CD8-positive, alpha-beta memory T cell (primary cell): ENCODE measurements around the gene RPRD1A. TPM values are rescaled to one million over a fixed set of nuclear protein-coding genes. Genes with fewer than 3 reads are reported as not detected.
A peak's percentile ranks its signal among the peaks of the same experiment; 100 is the strongest.

Experiments used
- CTCF ChIA-PET: fragments of 350-600 bp; sonication (Branson Sonifier 250); formaldehyde crosslinking; loops from one replicate; lab custom pipeline; 2021; ENCODE audit warnings: antibody characterized with exemption; lab: Charles Lee
- POLR2A ChIA-PET: fragments of 350-600 bp; sonication (Branson Sonifier 250); formaldehyde crosslinking; loops from one replicate; lab custom pipeline; 2021; ENCODE audit warnings: antibody characterized with exemption; lab: Charles Lee
- DNase-seq, 5 donors: peaks; one replicate each; pipeline versions ENCODE4 v3.0.0 to v3.0.0-alpha.2; 2020 to 2022; ENCODE audit warnings: mixed read lengths in 1 of 5
- H3K27ac ChIP-seq: one replicate; pipeline ENCODE4 v1.7.0; 2013; ENCODE audit warnings: low read depth, mild to moderate bottlenecking, low read length, moderate library complexity
- H3K27me3 ChIP-seq: 2 replicates; pipeline ENCODE4 v1.7.0; 2013; ENCODE audit warnings: low read length, mild to moderate bottlenecking; ENCODE audit not compliant: insufficient read depth, poor library complexity, severe bottlenecking
- H3K36me3 ChIP-seq: 2 replicates; pipeline ENCODE4 v1.7.0; 2013; ENCODE audit warnings: mild to moderate bottlenecking, low read length, moderate library complexity; ENCODE audit not compliant: insufficient read depth
- H3K4me1 ChIP-seq: 2 replicates; pipeline ENCODE4 v1.7.0; 2013; ENCODE audit warnings: mild to moderate bottlenecking, low read length, moderate library complexity; ENCODE audit not compliant: insufficient read depth
- H3K4me3 ChIP-seq: 2 replicates; pipeline ENCODE4 v1.7.0; 2013; ENCODE audit warnings: mild to moderate bottlenecking, low read length
- H3K9me3 ChIP-seq: 2 replicates; pipeline ENCODE4 v1.7.0; 2013; ENCODE audit warnings: mild to moderate bottlenecking, low read length
- H3K27ac Mint-ChIP-seq, 8 donors: one replicate each; pipeline ENCODE4 v1.8.0; 2020 to 2021; ENCODE audit warnings: mixed read lengths in 8 of 8, mild to moderate bottlenecking in 6 of 8, inconsistent platforms in 3 of 8, moderate library complexity in 3 of 8
- H3K27me3 Mint-ChIP-seq, 2 donors: one replicate each; pipeline ENCODE4 v1.8.0; 2020 to 2021; ENCODE audit warnings: mixed read lengths in 2 of 2, mild to moderate bottlenecking in 1 of 2, moderate library complexity in 1 of 2
- H3K36me3 Mint-ChIP-seq, 3 donors: one replicate each; pipeline ENCODE4 v1.8.0; 2020 to 2021; ENCODE audit warnings: mixed read lengths in 3 of 3, inconsistent platforms in 1 of 3, mild to moderate bottlenecking in 1 of 3
- H3K4me1 Mint-ChIP-seq, 3 donors: one replicate each; pipeline ENCODE4 v1.8.0; 2020 to 2021; ENCODE audit warnings: mixed read lengths in 3 of 3, inconsistent platforms in 1 of 3, mild to moderate bottlenecking in 1 of 3
- H3K4me3 Mint-ChIP-seq, 7 donors: one replicate each; pipeline ENCODE4 v1.8.0; 2020 to 2021; ENCODE audit warnings: mixed read lengths in 7 of 7, mild to moderate bottlenecking in 6 of 7, moderate library complexity in 4 of 7, inconsistent platforms in 2 of 7
- H3K9me3 Mint-ChIP-seq, 5 donors: one replicate each; pipeline ENCODE4 v1.8.0; 2020 to 2022; ENCODE audit warnings: mixed read lengths in 5 of 5, mild to moderate bottlenecking in 3 of 5, moderate library complexity in 2 of 5, inconsistent platforms in 1 of 5
- polyA plus RNA-seq: library from polyadenylated mRNA; unstranded; fragments of 300-500 nt; fragmentation: Illumina TruSeq; gene quantifications from one replicate; pipeline ENCODE4 v1.2.3, GENCODE V29; 2021
- total RNA-seq, 2 experiments: library from RNA; stranded (reverse); gene quantifications; one replicate each; pipeline ENCODE4 v1.2.3, GENCODE V29; 2021

The RPRD1A gene
- total and polyA plus RNA-seq, 3 experiments from 2014 or later: 8.7 to 23.5 (median 22.0) TPM

- CTCF ChIA-PET: no interaction called here
Measured at GRCh38 chr18:35948080-35948479, 119.3 kb downstream of the RPRD1A start.

GRCh38 chr18:35942661-35943060 is 124.7 kb downstream of the RPRD1A start:
- H3K4me3 Mint-ChIP-seq: no peak overlapping the region
- peaks cover 5 to 16% of the 10 kb centered on the region in 2 donors for H3K27me3 Mint-ChIP-seq
- H3K4me1 ChIP-seq: no peaks in the 10 kb centered on the region
- H3K36me3 Mint-ChIP-seq: peaks cover 0 to 2% (median 0%) of the 10 kb centered on the region in 3 donors
- POLR2A ChIA-PET: no interaction called here
- no peaks in the 10 kb centered on the region for H3K4me1 Mint-ChIP-seq
- no peaks in the 10 kb centered on the region for H3K36me3 ChIP-seq
- no peaks in the 10 kb centered on the region for H3K9me3 Mint-ChIP-seq
- CTCF ChIA-PET: no interaction called here
- no peak overlapping the region for H3K27ac Mint-ChIP-seq
- H3K27ac ChIP-seq: no peak overlapping the region
- peaks cover 4% of the 10 kb centered on the region for H3K27me3 ChIP-seq
- H3K4me3 ChIP-seq: no peak overlapping the region
- DNase-seq: no peak
- H3K9me3 ChIP-seq: no peaks in the 10 kb centered on the region

More at GRCh38 chr18:35948080-35948479, 119.3 kb downstream of the RPRD1A start:
- peaks cover 23 to 34% of the 10 kb centered on the region in 2 donors for H3K27me3 Mint-ChIP-seq
- H3K4me3 Mint-ChIP-seq: no peak overlapping the region
- Histone ChIP-seq H3K9me3 (no peaks in the 10 kb centered on the region), H3K36me3 (no peaks in the 10 kb centered on the region), H3K27ac (no peak overlapping the region), H3K27me3 (no peaks in the 10 kb centered on the region), H3K4me3 (no peak overlapping the region), H3K4me1 (peaks cover 6% of the 10 kb centered on the region)
- POLR2A ChIA-PET: no interaction called here
- DNase-seq: no peak
- H3K9me3 Mint-ChIP-seq: no peaks in the 10 kb centered on the region
- peaks cover 7 to 12% (median 10%) of the 10 kb centered on the region in 3 donors for H3K4me1 Mint-ChIP-seq
- peak overlapping the region in 1 of 8 donors; percentile 58 for H3K27ac Mint-ChIP-seq
- peaks cover 0 to 4% (median 0%) of the 10 kb centered on the region in 3 donors for H3K36me3 Mint-ChIP-seq

GRCh38 chr18:35942133-35942532 is 125.2 kb downstream of the RPRD1A start:
- Mint-ChIP-seq H3K9me3 (no peaks in the 10 kb centered on the region), H3K4me1 (no peaks in the 10 kb centered on the region), H3K4me3 (no peak overlapping the region), H3K36me3 (no peaks in the 10 kb centered on the region), H3K27ac (no peak overlapping the region), H3K27me3 (peaks cover 5 to 18% of the 10 kb centered on the region in 2 donors)
- no peaks in the 10 kb centered on the region for H3K4me1 ChIP-seq
- ChIA-PET CTCF (no interaction called here), POLR2A (no interaction called here)
- no peak for DNase-seq
- H3K36me3 ChIP-seq: no peaks in the 10 kb centered on the region
- no peak overlapping the region for H3K4me3 ChIP-seq
- no peak overlapping the region for H3K27ac ChIP-seq
- peaks cover 4% of the 10 kb centered on the region for H3K27me3 ChIP-seq
- H3K9me3 ChIP-seq: no peaks in the 10 kb centered on the region

GRCh38 chr18:35941299-35941698 is 126.1 kb downstream of the RPRD1A start:
- no peaks in the 10 kb centered on the region for H3K36me3 ChIP-seq
- Mint-ChIP-seq H3K4me1 (no peaks in the 10 kb centered on the region), H3K27ac (no peak overlapping the region), H3K27me3 (peaks cover 5 to 18% of the 10 kb centered on the region in 2 donors), H3K36me3 (no peaks in the 10 kb centered on the region), H3K4me3 (no peak overlapping the region), H3K9me3 (no peaks in the 10 kb centered on the region)
- ChIA-PET CTCF (no interaction called here), POLR2A (no interaction called here)
- H3K4me1 ChIP-seq: no peaks in the 10 kb centered on the region
- no peak overlapping the region for H3K27ac ChIP-seq
- no peaks in the 10 kb centered on the region for H3K9me3 ChIP-seq
- peaks cover 4% of the 10 kb centered on the region for H3K27me3 ChIP-seq
- no peak overlapping the region for H3K4me3 ChIP-seq
- DNase-seq: no peak

Other genes starting within 250 kb of the RPRD1A start
- gene SLC39A6, start 61.8 kb upstream of the RPRD1A start, total RNA-seq: 10 to 100 TPM; 43.8 to 44.8 TPM
- gene SLC39A6, start 61.8 kb upstream of the RPRD1A start, polyA plus RNA-seq: 33.1 TPM
- 10 to 100 TPM; 85.8 to 89.6 TPM for gene ELP2, start 62.3 kb upstream of the RPRD1A start, total RNA-seq
- 64.1 TPM for gene ELP2, start 62.3 kb upstream of the RPRD1A start, polyA plus RNA-seq
- gene MOCOS, start 119.9 kb upstream of the RPRD1A start, total RNA-seq: under 1 TPM; 0.04 to 0.13 TPM
- gene MOCOS, start 119.9 kb upstream of the RPRD1A start, polyA plus RNA-seq: 0.07 TPM
- gene FHOD3, start 230.2 kb upstream of the RPRD1A start, total RNA-seq: not detected
- not detected for gene FHOD3, start 230.2 kb upstream of the RPRD1A start, polyA plus RNA-seq